ENCODE results near the gene TRABD2A. TPM values are rescaled to one million over a fixed set of nuclear protein-coding genes. Genes with fewer than 3 reads are reported as not detected.

Gene TRABD2A
- total RNA-seq, 1 experiment from 2014 or later, result 4.6 TPM

DNA sequence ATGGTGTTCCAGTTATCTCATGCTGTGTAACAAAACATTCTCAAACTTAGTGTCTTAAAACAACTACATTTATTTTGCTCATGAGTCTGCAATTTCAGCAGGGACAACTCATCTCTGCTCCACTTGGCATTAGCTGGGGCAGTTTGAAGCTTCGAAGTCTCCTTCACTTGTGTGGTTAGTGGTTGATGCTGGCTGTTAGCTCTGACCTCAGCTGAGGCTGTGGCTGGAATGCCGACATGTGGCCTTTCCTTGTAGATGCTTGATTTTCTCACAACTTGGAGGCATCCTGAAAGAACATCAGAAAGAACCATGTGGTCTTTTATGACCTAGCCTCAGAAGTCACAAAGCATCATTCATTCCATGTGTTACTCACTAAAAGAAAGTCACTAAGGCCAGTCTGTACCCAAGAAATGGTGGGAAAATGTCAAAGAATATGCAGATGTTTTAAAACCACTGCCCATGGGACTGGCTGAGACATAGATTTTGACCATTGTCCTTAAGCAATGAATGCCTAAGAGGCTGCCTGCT, 20.8 kb upstream of the TRABD2A start:
- no peaks in the 10 kb centered on the region for H3K27me3 ChIP-seq (ENCODE audit: insufficient read depth, low read length)
- no peaks in the 10 kb centered on the region for H4K20me1 ChIP-seq (ENCODE audit: insufficient read depth)
- H3K27ac ChIP-seq (ENCODE audit: low read depth, low read length), result no peak overlapping the region
- no peaks in the 10 kb centered on the region for H3K9me2 ChIP-seq (ENCODE audit: insufficient read depth)
- RAD21 ChIA-PET (ENCODE audit: low non-redundant PET in 1 of 2, low total read pairs in 2 of 2, uncharacterized antibody in 2 of 2, unreplicated experiment in 2 of 2), result no interaction called here
- no peak overlapping the region for H3K4me3 ChIP-seq (replicated peaks in 1 of 2; ENCODE audit: low read depth in 1 of 2, low read length in 2 of 2)
- no peak overlapping the region for H2AFZ ChIP-seq (ENCODE audit: low read depth, low read length, poor library complexity, severe bottlenecking)
- no peak overlapping the region for H3K4me2 ChIP-seq (ENCODE audit: low read length)
- H3K79me2 ChIP-seq (ENCODE audit: insufficient read depth, low read length), result peaks cover 12% of the 10 kb centered on the region
- intact Hi-C loops (cut with micrococcal nuclease), result no loop called here
- POLR2A ChIA-PET, result no interaction called here
- H3K36me3 ChIP-seq (ENCODE audit: control insufficient read depth in 1 of 2, insufficient read depth in 2 of 2, low read length in 2 of 2), result peaks cover 3 to 6% of the 10 kb centered on the region in 2 experiments; a peak in 3 of 4 replicates
- CTCF ChIA-PET, result interaction anchor here (1.1 kb wide), 1 partner anchor 19 kb away, joined by 3 read pairs; no protein-coding TSS in a partner anchor
- peaks cover 5 to 31% of the 10 kb centered on the region in 2 experiments; a peak in 3 of 4 replicates for H3K4me1 ChIP-seq (ENCODE audit: control insufficient read depth in 1 of 2, insufficient read depth in 2 of 2, low read length in 2 of 2)
- H3K9me3 ChIP-seq (ENCODE audit: control insufficient read depth in 1 of 2, insufficient read depth in 1 of 2, low read depth in 1 of 2, low read length in 2 of 2), result no peaks in the 10 kb centered on the region
- BruUV-seq (replicated peaks), result no TSS peak
- ATAC-seq (no peak), DNase-seq (ENCODE audit: low read depth, low spot score) (no peak)
- TF ChIP-seq SP1 (IDR thresholded peaks at IDR 0.05; ENCODE audit: low read depth), result no peak
- TF ChIP-seq POLR2AphosphoS5 (IDR thresholded peaks at IDR 0.05; ENCODE audit: low read depth, low read length), result no peak
- TF ChIP-seq, protein P1, sequence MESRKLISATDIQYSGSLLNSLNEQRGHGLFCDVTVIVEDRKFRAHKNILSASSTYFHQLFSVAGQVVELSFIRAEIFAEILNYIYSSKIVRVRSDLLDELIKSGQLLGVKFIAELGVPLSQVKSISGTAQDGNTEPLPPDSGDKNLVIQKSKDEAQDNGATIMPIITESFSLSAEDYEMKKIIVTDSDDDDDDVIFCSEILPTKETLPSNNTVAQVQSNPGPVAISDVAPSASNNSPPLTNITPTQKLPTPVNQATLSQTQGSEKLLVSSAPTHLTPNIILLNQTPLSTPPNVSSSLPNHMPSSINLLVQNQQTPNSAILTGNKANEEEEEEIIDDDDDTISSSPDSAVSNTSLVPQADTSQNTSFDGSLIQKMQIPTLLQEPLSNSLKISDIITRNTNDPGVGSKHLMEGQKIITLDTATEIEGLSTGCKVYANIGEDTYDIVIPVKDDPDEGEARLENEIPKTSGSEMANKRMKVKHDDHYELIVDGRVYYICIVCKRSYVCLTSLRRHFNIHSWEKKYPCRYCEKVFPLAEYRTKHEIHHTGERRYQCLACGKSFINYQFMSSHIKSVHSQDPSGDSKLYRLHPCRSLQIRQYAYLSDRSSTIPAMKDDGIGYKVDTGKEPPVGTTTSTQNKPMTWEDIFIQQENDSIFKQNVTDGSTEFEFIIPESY (IDR thresholded peaks at IDR 0.05; ENCODE audit: extremely low read depth, insufficient replicate concordance, low read length), result no peak
- TF ChIP-seq CBX3 (IDR thresholded peaks at IDR 0.05; ENCODE audit: low read depth), result no peak
- no peak for TF ChIP-seq ZNF274 (IDR thresholded peaks at IDR 0.05; ENCODE audit: low read depth, low read length)
- no peak for TF ChIP-seq ELF1 (IDR thresholded peaks at IDR 0.05; ENCODE audit: borderline replicate concordance, low read depth)
- no peak for TF ChIP-seq EZH2phosphoT487 (IDR thresholded peaks at IDR 0.05; ENCODE audit: borderline replicate concordance)
- no peak for TF ChIP-seq SIN3A (IDR thresholded peaks at IDR 0.05; ENCODE audit: low read depth)
- no peak for TF ChIP-seq CEBPB (IDR thresholded peaks at IDR 0.05; ENCODE audit: low read depth)
- TF ChIP-seq, protein P2, sequence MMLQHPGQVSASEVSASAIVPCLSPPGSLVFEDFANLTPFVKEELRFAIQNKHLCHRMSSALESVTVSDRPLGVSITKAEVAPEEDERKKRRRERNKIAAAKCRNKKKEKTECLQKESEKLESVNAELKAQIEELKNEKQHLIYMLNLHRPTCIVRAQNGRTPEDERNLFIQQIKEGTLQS (IDR thresholded peaks at IDR 0.05), result no peak
- no peak for TF ChIP-seq FOSL1 (IDR thresholded peaks at IDR 0.05; ENCODE audit: low read depth)
- TF ChIP-seq, protein P3, sequence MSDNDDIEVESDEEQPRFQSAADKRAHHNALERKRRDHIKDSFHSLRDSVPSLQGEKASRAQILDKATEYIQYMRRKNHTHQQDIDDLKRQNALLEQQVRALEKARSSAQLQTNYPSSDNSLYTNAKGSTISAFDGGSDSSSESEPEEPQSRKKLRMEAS (IDR thresholded peaks at IDR 0.05), result no peak
- no peak for TF ChIP-seq EGR1 (IDR thresholded peaks at IDR 0.05; ENCODE audit: low read depth)
- TF ChIP-seq, protein P4, sequence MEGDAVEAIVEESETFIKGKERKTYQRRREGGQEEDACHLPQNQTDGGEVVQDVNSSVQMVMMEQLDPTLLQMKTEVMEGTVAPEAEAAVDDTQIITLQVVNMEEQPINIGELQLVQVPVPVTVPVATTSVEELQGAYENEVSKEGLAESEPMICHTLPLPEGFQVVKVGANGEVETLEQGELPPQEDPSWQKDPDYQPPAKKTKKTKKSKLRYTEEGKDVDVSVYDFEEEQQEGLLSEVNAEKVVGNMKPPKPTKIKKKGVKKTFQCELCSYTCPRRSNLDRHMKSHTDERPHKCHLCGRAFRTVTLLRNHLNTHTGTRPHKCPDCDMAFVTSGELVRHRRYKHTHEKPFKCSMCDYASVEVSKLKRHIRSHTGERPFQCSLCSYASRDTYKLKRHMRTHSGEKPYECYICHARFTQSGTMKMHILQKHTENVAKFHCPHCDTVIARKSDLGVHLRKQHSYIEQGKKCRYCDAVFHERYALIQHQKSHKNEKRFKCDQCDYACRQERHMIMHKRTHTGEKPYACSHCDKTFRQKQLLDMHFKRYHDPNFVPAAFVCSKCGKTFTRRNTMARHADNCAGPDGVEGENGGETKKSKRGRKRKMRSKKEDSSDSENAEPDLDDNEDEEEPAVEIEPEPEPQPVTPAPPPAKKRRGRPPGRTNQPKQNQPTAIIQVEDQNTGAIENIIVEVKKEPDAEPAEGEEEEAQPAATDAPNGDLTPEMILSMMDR (IDR thresholded peaks at IDR 0.05 in 2 of 3, conservative IDR thresholded peaks at IDR 0.05 in 1 of 3; ENCODE audit: borderline replicate concordance in 1 of 3, insufficient read depth in 1 of 3, low read depth in 2 of 3, low read length in 2 of 3), result no peak
- TF ChIP-seq ZFX (IDR thresholded peaks at IDR 0.05), result no peak
- TF ChIP-seq POLR2A (IDR thresholded peaks at IDR 0.05; ENCODE audit: borderline replicate concordance, extremely low read depth, insufficient read depth, insufficient read length), result no peak
- TF ChIP-seq SRF (IDR thresholded peaks at IDR 0.05; ENCODE audit: low read depth), result no peak
- no peak for TF ChIP-seq EZH2 (IDR thresholded peaks at IDR 0.05)
- no peak overlapping the region for H3K9ac ChIP-seq (ENCODE audit: low read length)
